D721Med (cell line): ENCODE measurements around the gene FAM133A.

Experiments
- DNase-seq: peaks from one replicate; pipeline ENCODE4 v3.0.0; 2011; ENCODE audit warnings: low spot score; ENCODE audit not compliant: insufficient read length
- FAIRE-seq: peaks from 2 replicates; lab custom pipeline; 2011; peaks lifted over from hg19 to GRCh38; lab: Jason Lieb, UNC
- TF ChIP-seq, protein P1 (sequence below): IDR thresholded peaks from 2 replicates; pipeline ENCODE4 v1.5.1; 2012; ENCODE audit warnings: mild to moderate bottlenecking, control low read depth; ENCODE audit not compliant: insufficient read depth; ENCODE audit errors: missing control alignments

Gene FAM133A

GRCh38 chrX:93711076-93711475, 37.1 kb downstream of the FAM133A start:
- no peak for FAIRE-seq
- DNase-seq, result no peak
- TF ChIP-seq, protein P1, sequence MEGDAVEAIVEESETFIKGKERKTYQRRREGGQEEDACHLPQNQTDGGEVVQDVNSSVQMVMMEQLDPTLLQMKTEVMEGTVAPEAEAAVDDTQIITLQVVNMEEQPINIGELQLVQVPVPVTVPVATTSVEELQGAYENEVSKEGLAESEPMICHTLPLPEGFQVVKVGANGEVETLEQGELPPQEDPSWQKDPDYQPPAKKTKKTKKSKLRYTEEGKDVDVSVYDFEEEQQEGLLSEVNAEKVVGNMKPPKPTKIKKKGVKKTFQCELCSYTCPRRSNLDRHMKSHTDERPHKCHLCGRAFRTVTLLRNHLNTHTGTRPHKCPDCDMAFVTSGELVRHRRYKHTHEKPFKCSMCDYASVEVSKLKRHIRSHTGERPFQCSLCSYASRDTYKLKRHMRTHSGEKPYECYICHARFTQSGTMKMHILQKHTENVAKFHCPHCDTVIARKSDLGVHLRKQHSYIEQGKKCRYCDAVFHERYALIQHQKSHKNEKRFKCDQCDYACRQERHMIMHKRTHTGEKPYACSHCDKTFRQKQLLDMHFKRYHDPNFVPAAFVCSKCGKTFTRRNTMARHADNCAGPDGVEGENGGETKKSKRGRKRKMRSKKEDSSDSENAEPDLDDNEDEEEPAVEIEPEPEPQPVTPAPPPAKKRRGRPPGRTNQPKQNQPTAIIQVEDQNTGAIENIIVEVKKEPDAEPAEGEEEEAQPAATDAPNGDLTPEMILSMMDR, result no peak

DNA sequence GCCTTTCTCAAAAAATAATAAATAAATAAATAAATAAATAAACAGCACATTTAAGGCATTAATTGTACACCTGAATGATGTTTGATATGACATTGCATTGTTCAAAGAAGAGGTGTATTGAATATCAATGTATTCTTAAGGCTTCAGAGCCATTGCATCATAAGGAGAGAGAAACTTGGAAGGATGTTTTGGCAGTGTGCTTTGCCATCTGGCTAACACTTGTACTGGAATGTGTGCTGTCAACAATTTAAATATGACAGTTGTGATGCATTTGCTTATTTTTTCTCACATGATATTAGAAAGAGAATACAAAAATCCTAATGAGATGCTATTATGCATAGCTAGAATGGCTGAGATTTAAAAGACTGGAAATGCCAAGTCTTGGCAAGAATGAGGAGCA, 67.8 kb downstream of the FAM133A start:
- no peak for DNase-seq
- FAIRE-seq, result no peak
- TF ChIP-seq, protein P1, result no peak

DNA sequence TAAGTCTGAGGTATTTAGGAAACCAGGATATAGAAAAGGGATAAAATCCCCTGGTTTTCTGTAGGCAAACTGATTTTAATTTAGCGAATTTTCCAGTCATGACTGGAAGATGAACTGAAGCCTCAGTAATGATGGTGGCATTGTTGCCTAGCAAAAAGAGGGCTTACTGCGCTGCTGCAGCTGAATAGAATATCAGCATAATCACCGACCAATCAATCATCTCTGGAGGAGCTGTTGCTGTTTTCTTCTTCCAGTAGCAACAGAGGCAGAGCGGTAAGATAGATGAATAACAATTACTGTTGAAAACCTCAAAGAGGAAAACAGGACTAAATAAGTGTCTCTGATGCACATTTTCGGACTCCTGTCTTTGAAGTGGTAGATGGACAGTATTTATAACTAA, 86.2 kb downstream of the FAM133A start:
- FAIRE-seq (no peak), DNase-seq (no peak)
- TF ChIP-seq, protein P1, result no peak
